ENCODE data around the gene ARHGEF28.

GRCh38 chr5:73727470-73727869 lies 101.5 kb downstream of the ARHGEF28 start:
- TF ChIP-seq CTCF (IDR thresholded peaks at IDR 0.05) (no peak), POLR2A (IDR thresholded peaks at IDR 0.05) (no peak)
